Lung (tissue), 12 donors: ENCODE data around the gene SMARCAL1. TPM values are rescaled to one million over a fixed set of nuclear protein-coding genes. Genes with fewer than 3 reads are reported as not detected.

Source experiments
- ATAC-seq: fragments of 200-7000 bp; cut with Tn5 transposase; one replicate; pipeline ENCODE4 v1.9.1; 2020; ENCODE audit warnings: moderate number of reproducible peaks; ENCODE audit not compliant: insufficient read depth, low FRiP score
- DNase-seq, 3 donors: peaks; one replicate each; pipeline ENCODE4 v3.0.0-alpha.2; 2013 to 2017
- H3K27ac ChIP-seq, 2 donors: one replicate each; pipeline ENCODE4 v1.5.1; 2013; ENCODE audit warnings: mild to moderate bottlenecking in 2 of 2, moderate library complexity in 2 of 2, control low read depth in 1 of 2, inconsistent platforms in 1 of 2, low read depth in 1 of 2, low read length in 1 of 2
- H3K27me3 ChIP-seq, 3 donors: one replicate each; pipeline ENCODE4 v1.5.1; 2013; ENCODE audit warnings: low read length in 2 of 3; ENCODE audit not compliant: control insufficient read depth in 3 of 3, insufficient read depth in 3 of 3
- H3K36me3 ChIP-seq, 4 donors: one replicate each; pipeline ENCODE4 v1.5.1; 2013; ENCODE audit warnings: low read length in 4 of 4, mild to moderate bottlenecking in 1 of 4, moderate library complexity in 1 of 4; ENCODE audit not compliant: control insufficient read depth in 4 of 4, insufficient read depth in 4 of 4
- H3K4me1 ChIP-seq, 5 donors: one replicate each; pipeline ENCODE4 v1.5.1; 2013; ENCODE audit warnings: low read length in 5 of 5, mild to moderate bottlenecking in 2 of 5, moderate library complexity in 1 of 5; ENCODE audit not compliant: control insufficient read depth in 5 of 5, insufficient read depth in 5 of 5
- H3K4me3 ChIP-seq: one replicate; pipeline ENCODE4 v1.5.1; 2013; ENCODE audit warnings: mild to moderate bottlenecking, control low read depth, moderate library complexity
- H3K9ac ChIP-seq, 2 donors: one replicate each; pipeline ENCODE4 v1.5.1; 2013; ENCODE audit warnings: low read length in 2 of 2, control low read depth in 1 of 2; ENCODE audit not compliant: insufficient read depth in 1 of 2
- H3K9me3 ChIP-seq, 4 donors: one replicate each; pipeline ENCODE4 v1.5.1; 2013; ENCODE audit warnings: low read length in 3 of 4, mild to moderate bottlenecking in 1 of 4, moderate library complexity in 1 of 4; ENCODE audit not compliant: control insufficient read depth in 4 of 4, insufficient read depth in 3 of 4
- WGBS, 2 donors: extraction: QIAGEN DNeasy Blood & Tissue Kit; methylation state at CpG; one replicate each; pipeline ENCODE4 v1.1.7; 2013; 5-methylcytosine and 5-hydroxymethylcytosine counted together
- polyA plus RNA-seq, 2 donors: library from polyadenylated mRNA; stranded (reverse); fragments of 200-250 nt; gene quantifications; one replicate each; pipeline ENCODE4 v1.2.1, GENCODE V29; 2013
- total RNA-seq, 2 donors: library from RNA; depleted of rRNA in 1 of 2; stranded (reverse); fragments of >200 nt in 1 of 2; gene quantifications; one replicate each; pipeline ENCODE4 v1.2.1, GENCODE V29; 2014 to 2021
- TF ChIP-seq, protein P1 (sequence below): IDR thresholded peaks from 2 replicates; pipeline ENCODE4 v1.5.1; 2012; ENCODE audit warnings: mild to moderate bottlenecking; ENCODE audit errors: control extremely low read depth, extremely low read depth
- donor health status: control.
- donor health status: control.
- donor health status: Bipolar disorder and iron deficiency.
- donor health status: healthy.
- donor health status: DM: yes; HTN: yes; CAD: no.

SMARCAL1 gene
- total and polyA plus RNA-seq, 4 donors, result 5.2 to 28.6 (median 13.5) TPM

DNA sequence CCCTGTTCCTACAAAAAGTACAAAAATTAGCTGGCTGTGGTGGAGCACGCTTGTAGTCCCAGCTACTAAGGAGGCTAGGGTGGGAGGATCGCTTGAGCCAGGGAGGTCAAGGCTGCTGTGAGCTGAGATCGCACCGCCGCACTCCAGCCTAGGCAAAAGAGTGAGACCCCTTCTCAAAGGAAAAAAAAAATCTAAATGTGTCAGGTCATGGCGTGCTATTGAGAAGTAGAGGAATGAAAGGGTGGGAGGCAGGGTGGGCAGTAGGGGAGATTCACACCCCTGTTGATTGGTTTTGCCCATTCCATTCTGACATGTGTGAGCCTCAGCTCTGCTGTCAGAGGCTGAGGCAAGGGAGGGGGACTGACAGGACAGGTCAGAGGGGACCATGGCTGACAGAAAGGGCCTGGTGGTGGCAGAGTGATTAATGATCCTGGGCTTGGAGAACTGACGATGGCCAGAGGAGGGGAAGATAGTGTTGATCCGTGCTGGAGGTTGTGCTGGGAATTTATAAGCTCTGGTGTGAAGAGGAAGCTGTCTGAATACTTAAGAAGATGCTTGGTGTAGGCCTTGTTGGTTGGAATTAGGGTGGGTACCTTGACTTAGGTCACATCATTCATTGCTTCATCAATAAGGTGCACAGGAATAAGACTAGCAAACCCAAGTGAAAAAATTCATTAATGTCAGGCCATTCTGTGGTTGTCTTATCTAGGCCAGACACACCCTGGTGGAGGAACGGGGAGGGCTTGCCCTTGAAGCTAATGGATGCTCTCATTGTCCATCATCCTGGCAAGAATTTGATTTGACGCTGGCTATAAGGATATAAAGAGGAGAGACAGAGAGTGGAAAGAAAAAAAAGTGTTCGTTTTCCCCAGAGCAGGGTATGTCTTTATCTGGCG, 19.1 kb upstream of the SMARCAL1 start:
- DNase-seq, result no peak
- Histone ChIP-seq H3K36me3 (no peaks in the 10 kb centered on the region), H3K4me1 (no peaks in the 10 kb centered on the region), H3K9ac (no peak overlapping the region), H3K27ac (no peak overlapping the region), H3K4me3 (no peak overlapping the region), H3K27me3 (no peaks in the 10 kb centered on the region), H3K9me3 (no peaks in the 10 kb centered on the region)
- WGBS, 2 donors, result 80 to 84% methylated on average over 12 of the region's 12 CpGs
- no peak for ATAC-seq
- TF ChIP-seq, protein P1, sequence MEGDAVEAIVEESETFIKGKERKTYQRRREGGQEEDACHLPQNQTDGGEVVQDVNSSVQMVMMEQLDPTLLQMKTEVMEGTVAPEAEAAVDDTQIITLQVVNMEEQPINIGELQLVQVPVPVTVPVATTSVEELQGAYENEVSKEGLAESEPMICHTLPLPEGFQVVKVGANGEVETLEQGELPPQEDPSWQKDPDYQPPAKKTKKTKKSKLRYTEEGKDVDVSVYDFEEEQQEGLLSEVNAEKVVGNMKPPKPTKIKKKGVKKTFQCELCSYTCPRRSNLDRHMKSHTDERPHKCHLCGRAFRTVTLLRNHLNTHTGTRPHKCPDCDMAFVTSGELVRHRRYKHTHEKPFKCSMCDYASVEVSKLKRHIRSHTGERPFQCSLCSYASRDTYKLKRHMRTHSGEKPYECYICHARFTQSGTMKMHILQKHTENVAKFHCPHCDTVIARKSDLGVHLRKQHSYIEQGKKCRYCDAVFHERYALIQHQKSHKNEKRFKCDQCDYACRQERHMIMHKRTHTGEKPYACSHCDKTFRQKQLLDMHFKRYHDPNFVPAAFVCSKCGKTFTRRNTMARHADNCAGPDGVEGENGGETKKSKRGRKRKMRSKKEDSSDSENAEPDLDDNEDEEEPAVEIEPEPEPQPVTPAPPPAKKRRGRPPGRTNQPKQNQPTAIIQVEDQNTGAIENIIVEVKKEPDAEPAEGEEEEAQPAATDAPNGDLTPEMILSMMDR, result no peak

DNA sequence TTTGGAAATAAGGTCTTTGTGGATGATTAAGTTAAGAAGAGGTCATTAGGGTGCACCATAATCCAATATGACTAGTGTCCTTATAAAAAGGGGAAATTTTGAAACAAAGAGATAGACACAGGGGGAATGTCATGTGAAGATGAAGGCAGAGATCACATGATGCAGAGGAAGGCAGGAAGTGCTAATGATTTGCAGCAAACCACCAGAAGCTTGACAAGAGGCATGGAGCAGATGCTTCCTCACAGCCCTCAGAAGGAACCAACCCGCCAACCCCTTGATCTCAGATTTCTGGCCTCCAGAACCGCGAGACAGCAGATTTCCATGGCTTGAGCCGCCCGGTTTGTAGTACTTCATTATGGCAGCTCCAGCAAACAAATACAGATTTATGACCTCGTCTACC, 17.4 kb upstream of the SMARCAL1 start:
- TF ChIP-seq, protein P1, result no peak
- WGBS, 2 donors, result 45 to 58% methylated on average over 6 of the region's 6 CpGs
- Histone ChIP-seq H3K4me3 (no peak overlapping the region), H3K36me3 (no peaks in the 10 kb centered on the region), H3K9me3 (no peaks in the 10 kb centered on the region), H3K9ac (no peak overlapping the region), H3K27ac (no peak overlapping the region), H3K4me1 (no peaks in the 10 kb centered on the region), H3K27me3 (no peaks in the 10 kb centered on the region)
- DNase-seq, result no peak
- no peak for ATAC-seq

GRCh38 chr2:216399621-216400020, 12.7 kb upstream of the SMARCAL1 start:
- no peak for ATAC-seq
- Histone ChIP-seq H3K27me3 (no peaks in the 10 kb centered on the region), H3K4me3 (no peak overlapping the region), H3K27ac (no peak overlapping the region), H3K4me1 (no peaks in the 10 kb centered on the region), H3K9ac (no peak overlapping the region), H3K36me3 (no peaks in the 10 kb centered on the region), H3K9me3 (no peaks in the 10 kb centered on the region)
- TF ChIP-seq, protein P1, result no peak
- 71 to 79% methylated on average over 1 of the region's 1 CpG for WGBS, 2 donors
- DNase-seq, result no peak
